Testis (tissue), 3 donors: Measurements from ENCODE around the gene TACC3. TPM values are rescaled to one million over a fixed set of nuclear protein-coding genes. Genes with fewer than 3 reads are reported as not detected.

Source experiments
- DNase-seq: peaks from one replicate; pipeline ENCODE4 v3.0.0-alpha.2; 2019
- H3K27ac ChIP-seq, 2 donors: fragments of 200-600 bp; sonication (generic); one replicate each; pipeline ENCODE4 v1.5.1; 2019
- H3K27me3 ChIP-seq: fragments of 200-600 bp; sonication (generic); one replicate; pipeline ENCODE4 v1.5.1; 2019
- H3K36me3 ChIP-seq: fragments of 200-600 bp; sonication (generic); one replicate; pipeline ENCODE4 v1.5.1; 2017; ENCODE audit warnings: low read depth; ENCODE audit errors: missing control alignments
- H3K4me1 ChIP-seq: fragments of 200-600 bp; sonication (generic); one replicate; pipeline ENCODE4 v1.5.1; 2019
- H3K4me3 ChIP-seq, 2 donors: fragments of 200-600 bp; sonication (generic); one replicate each; pipeline ENCODE4 v1.5.1; 2017 to 2019
- H3K9me3 ChIP-seq: fragments of 200-600 bp; sonication (generic); one replicate; pipeline ENCODE4 v1.5.1; 2017
- POLR2A ChIP-seq: fragments of 450-650 bp; IDR thresholded peaks from one replicate; pipeline ENCODE4 v1.6.1; 2017; ENCODE audit warnings: antibody characterized with exemption, mild to moderate bottlenecking, moderate library complexity
- WGBS, 2 donors: methylation state at CpG; one replicate each; pipeline ENCODE4 v1.1.5; 2018; 5-methylcytosine and 5-hydroxymethylcytosine counted together
- intact Hi-C: fragments of 100-400 bp; cut with DNase I; formaldehyde crosslinking; loops from one replicate; pipeline ENCODE4 v1.15.1; 2023; ENCODE audit warnings: low total_unique reads
- polyA plus RNA-seq: library from polyadenylated mRNA; stranded (reverse); fragments of 350-450 nt; fragmentation: Illumina TruSeq; extraction: RNeasy Lipid Tissue Mini Kit (QIAGEN cat#74804); gene quantifications from one replicate; pipeline ENCODE4 v1.2.3, GENCODE V29; 2014; ENCODE audit warnings: low read depth, low replicate concordance; ENCODE audit not compliant: insufficient read depth
- total RNA-seq, 2 donors: library from RNA; depleted of rRNA; stranded (reverse); fragments of >200 nt; gene quantifications; one replicate each; pipeline ENCODE4 v1.2.3, GENCODE V29; 2016
- TF ChIP-seq, protein P1 (sequence below), 3 experiments: fragments of 450-650 bp in 2 of 3; fragments of 200-600 bp in 1 of 3; sonication (generic) in 1 of 3; IDR thresholded peaks; one replicate each; pipeline ENCODE4 v1.5.1; 2016 to 2019; ENCODE audit warnings: antibody characterized with exemption in 3 of 3, mild to moderate bottlenecking in 2 of 3, moderate library complexity in 1 of 3

Gene TACC3
- total and polyA plus RNA-seq, 3 donors from 2014 or later: 82.9 to 158 (median 112) TPM

GRCh38 chr4:1777822-1778641, 56.7 kb downstream of the TACC3 start:
- TF ChIP-seq, protein P1, sequence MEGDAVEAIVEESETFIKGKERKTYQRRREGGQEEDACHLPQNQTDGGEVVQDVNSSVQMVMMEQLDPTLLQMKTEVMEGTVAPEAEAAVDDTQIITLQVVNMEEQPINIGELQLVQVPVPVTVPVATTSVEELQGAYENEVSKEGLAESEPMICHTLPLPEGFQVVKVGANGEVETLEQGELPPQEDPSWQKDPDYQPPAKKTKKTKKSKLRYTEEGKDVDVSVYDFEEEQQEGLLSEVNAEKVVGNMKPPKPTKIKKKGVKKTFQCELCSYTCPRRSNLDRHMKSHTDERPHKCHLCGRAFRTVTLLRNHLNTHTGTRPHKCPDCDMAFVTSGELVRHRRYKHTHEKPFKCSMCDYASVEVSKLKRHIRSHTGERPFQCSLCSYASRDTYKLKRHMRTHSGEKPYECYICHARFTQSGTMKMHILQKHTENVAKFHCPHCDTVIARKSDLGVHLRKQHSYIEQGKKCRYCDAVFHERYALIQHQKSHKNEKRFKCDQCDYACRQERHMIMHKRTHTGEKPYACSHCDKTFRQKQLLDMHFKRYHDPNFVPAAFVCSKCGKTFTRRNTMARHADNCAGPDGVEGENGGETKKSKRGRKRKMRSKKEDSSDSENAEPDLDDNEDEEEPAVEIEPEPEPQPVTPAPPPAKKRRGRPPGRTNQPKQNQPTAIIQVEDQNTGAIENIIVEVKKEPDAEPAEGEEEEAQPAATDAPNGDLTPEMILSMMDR (IDR thresholded peaks at IDR 0.05): no peak
- TF ChIP-seq POLR2A: no peak
- no peak for DNase-seq
- no peaks in the 10 kb centered on the region for H3K4me1 ChIP-seq
- H3K27ac ChIP-seq: no peak overlapping the region
- H3K36me3 ChIP-seq: no peaks in the 10 kb centered on the region
- no peaks in the 10 kb centered on the region for H3K27me3 ChIP-seq
- H3K4me3 ChIP-seq: no peak overlapping the region
- H3K9me3 ChIP-seq: no peaks in the 10 kb centered on the region
- intact Hi-C loops: no loop called here
- 51 to 95% methylated on average over 3 to 27 of the region's 27 CpGs for WGBS, 2 donors

- no peak for DNase-seq
- no peaks in the 10 kb centered on the region for H3K9me3 ChIP-seq
- H3K27ac ChIP-seq: no peak overlapping the region
- intact Hi-C loops: no loop called here
- H3K4me3 ChIP-seq: no peak overlapping the region
- H3K36me3 ChIP-seq: no peaks in the 10 kb centered on the region
- H3K4me1 ChIP-seq: no peaks in the 10 kb centered on the region
- WGBS, 2 donors: 86 to 88% methylated on average over 13 to 18 of the region's 18 CpGs
- TF ChIP-seq, protein P1 (IDR thresholded peaks at IDR 0.05): no peak
- TF ChIP-seq POLR2A: no peak
- no peaks in the 10 kb centered on the region for H3K27me3 ChIP-seq
These were observed 57.5 kb downstream of the TACC3 start for GRCh38 chr4:1778642-1779392.

DNA sequence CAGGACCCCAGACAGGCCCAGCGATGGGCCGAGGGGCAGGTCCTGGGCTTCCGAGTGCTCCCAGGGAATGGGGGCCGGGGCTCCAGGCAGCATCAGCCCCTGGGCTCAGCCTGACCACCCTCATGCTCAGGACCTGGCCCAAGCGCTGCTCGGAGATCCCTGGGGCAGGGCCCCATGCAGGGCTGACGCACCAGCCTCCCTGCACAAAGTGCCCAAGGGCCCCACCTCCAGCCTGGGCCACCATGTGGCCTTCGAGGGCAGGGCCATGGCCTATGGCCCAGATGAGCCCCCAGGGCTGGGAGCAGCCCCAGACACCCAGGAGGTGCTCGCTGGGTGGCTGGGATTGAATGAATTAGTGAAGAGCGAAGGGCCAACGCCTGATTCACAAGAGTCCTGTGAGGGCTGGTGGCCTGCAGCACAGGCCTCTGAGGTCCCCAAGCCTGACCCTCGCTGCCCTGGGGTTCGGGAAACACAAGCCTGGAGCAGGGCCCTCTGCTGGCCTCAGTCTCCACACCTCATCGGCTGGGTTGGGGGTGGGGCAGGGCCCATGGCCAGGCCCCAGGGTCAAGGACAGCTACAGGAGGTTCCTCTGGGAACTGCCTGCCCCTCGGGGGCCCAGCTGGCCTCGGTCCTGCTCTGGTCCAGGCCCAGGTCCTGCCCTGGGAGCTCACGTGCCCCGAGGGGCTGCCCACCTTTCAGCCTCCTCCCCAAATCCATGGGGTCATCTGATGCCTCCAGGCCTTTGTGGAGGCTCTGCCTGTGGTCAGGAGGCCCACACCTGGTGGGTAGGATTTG, 58.5 kb downstream of the TACC3 start:
- Histone ChIP-seq H3K4me1 (no peaks in the 10 kb centered on the region), H3K36me3 (no peaks in the 10 kb centered on the region), H3K27me3 (no peaks in the 10 kb centered on the region), H3K4me3 (no peak overlapping the region), H3K9me3 (no peaks in the 10 kb centered on the region), H3K27ac (no peak overlapping the region)
- WGBS, 2 donors: 67 to 77% methylated on average over 5 to 14 of the region's 18 CpGs
- no peak for TF ChIP-seq POLR2A
- TF ChIP-seq, protein P1 (IDR thresholded peaks at IDR 0.05): no peak
- intact Hi-C loops: no loop called here
- DNase-seq: no peak

- no peaks in the 10 kb centered on the region for H3K4me1 ChIP-seq
- H3K27me3 ChIP-seq: no peaks in the 10 kb centered on the region
- H3K9me3 ChIP-seq: no peaks in the 10 kb centered on the region
- H3K27ac ChIP-seq: no peak overlapping the region
- TF ChIP-seq, protein P1 (IDR thresholded peaks at IDR 0.05): no peak
- no peak for TF ChIP-seq POLR2A
- DNase-seq: no peak
- 76 to 91% methylated on average over 12 to 14 of the region's 14 CpGs for WGBS, 2 donors
- intact Hi-C loops: no loop called here
- H3K4me3 ChIP-seq: no peak overlapping the region
- no peaks in the 10 kb centered on the region for H3K36me3 ChIP-seq
These were observed 59.1 kb downstream of the TACC3 start for GRCh38 chr4:1780435-1780834.
